ENCODE data around the gene CCDC43.

DNA sequence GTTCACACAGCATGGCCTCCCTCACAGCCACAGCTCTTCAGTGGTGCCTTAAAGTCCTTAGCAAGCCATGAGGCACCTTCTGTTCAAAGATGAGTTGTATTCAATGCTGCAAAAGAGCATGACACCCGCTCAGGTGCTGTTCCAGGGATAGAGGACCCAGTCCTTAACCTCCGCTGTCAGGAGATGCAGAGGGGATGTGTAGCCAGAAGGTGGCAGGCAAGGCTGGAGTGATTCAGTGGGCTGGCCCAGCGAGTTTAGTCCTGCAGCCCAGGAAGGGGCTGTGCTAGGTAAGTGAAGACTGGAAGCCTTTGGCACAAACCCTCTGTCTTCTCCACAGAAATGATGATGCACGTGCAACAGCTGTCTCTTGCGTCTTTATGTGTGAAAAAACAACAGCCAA is 44.2 kb upstream of the CCDC43 start:
- no peak for TF ChIP-seq YY1 (IDR thresholded peaks at IDR 0.05; ENCODE audit: low read depth)
- TF ChIP-seq, protein P1, sequence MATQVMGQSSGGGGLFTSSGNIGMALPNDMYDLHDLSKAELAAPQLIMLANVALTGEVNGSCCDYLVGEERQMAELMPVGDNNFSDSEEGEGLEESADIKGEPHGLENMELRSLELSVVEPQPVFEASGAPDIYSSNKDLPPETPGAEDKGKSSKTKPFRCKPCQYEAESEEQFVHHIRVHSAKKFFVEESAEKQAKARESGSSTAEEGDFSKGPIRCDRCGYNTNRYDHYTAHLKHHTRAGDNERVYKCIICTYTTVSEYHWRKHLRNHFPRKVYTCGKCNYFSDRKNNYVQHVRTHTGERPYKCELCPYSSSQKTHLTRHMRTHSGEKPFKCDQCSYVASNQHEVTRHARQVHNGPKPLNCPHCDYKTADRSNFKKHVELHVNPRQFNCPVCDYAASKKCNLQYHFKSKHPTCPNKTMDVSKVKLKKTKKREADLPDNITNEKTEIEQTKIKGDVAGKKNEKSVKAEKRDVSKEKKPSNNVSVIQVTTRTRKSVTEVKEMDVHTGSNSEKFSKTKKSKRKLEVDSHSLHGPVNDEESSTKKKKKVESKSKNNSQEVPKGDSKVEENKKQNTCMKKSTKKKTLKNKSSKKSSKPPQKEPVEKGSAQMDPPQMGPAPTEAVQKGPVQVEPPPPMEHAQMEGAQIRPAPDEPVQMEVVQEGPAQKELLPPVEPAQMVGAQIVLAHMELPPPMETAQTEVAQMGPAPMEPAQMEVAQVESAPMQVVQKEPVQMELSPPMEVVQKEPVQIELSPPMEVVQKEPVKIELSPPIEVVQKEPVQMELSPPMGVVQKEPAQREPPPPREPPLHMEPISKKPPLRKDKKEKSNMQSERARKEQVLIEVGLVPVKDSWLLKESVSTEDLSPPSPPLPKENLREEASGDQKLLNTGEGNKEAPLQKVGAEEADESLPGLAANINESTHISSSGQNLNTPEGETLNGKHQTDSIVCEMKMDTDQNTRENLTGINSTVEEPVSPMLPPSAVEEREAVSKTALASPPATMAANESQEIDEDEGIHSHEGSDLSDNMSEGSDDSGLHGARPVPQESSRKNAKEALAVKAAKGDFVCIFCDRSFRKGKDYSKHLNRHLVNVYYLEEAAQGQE (IDR thresholded peaks at IDR 0.05; ENCODE audit: low read depth), result no peak
- TF ChIP-seq TCF12 (IDR thresholded peaks at IDR 0.05; ENCODE audit: low read depth), result no peak
- TF ChIP-seq TAF1 (IDR thresholded peaks at IDR 0.05; ENCODE audit: low read depth), result no peak
- no peak for TF ChIP-seq EGR1 (IDR thresholded peaks at IDR 0.05)
- no peak for TF ChIP-seq MAX (IDR thresholded peaks at IDR 0.05)
- TF ChIP-seq RAD21 (IDR thresholded peaks at IDR 0.05; ENCODE audit: low read depth), result peak; percentile 23; the same call in 1 of the 2 replicates
- TF ChIP-seq, protein P2, sequence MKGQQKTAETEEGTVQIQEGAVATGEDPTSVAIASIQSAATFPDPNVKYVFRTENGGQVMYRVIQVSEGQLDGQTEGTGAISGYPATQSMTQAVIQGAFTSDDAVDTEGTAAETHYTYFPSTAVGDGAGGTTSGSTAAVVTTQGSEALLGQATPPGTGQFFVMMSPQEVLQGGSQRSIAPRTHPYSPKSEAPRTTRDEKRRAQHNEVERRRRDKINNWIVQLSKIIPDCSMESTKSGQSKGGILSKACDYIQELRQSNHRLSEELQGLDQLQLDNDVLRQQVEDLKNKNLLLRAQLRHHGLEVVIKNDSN (IDR thresholded peaks at IDR 0.05), result no peak
- TF ChIP-seq CEBPB (IDR thresholded peaks at IDR 0.05), result no peak
- TF ChIP-seq FOXM1 (IDR thresholded peaks at IDR 0.05; ENCODE audit: borderline replicate concordance, low read depth), result no peak
- TF ChIP-seq EP300 (IDR thresholded peaks at IDR 0.05; ENCODE audit: borderline replicate concordance), result no peak

Data from Ishikawa (cell line).